Parathyroid adenoma (tissue), 2 donors: ENCODE results near the gene SCRT2.

ENCODE experiments used
- H2AFZ ChIP-seq: fragments of 300-600 bp; sonication (generic); one replicate; pipeline ENCODE4 v1.7.0; 2017; ENCODE audit warnings: antibody characterized with exemption, mild to moderate bottlenecking
- H3K27ac ChIP-seq: fragments of 300-600 bp; sonication (generic); one replicate; pipeline ENCODE4 v1.7.0; 2017
- H3K27me3 ChIP-seq: fragments of 300-600 bp; sonication (generic); one replicate; pipeline ENCODE4 v1.7.0; 2017; ENCODE audit warnings: low read length; ENCODE audit not compliant: control insufficient read depth, insufficient read depth
- H3K36me3 ChIP-seq: fragments of 300-600 bp; sonication (generic); one replicate; pipeline ENCODE4 v1.7.0; 2017; ENCODE audit warnings: low read length; ENCODE audit not compliant: control insufficient read depth, insufficient read depth
- H3K4me1 ChIP-seq: fragments of 300-600 bp; sonication (generic); one replicate; pipeline ENCODE4 v1.7.0; 2017; ENCODE audit warnings: control low read depth
- H3K4me2 ChIP-seq: fragments of 300-600 bp; sonication (generic); one replicate; pipeline ENCODE4 v1.7.0; 2017; ENCODE audit warnings: low read length
- H3K4me3 ChIP-seq: fragments of 300-600 bp; sonication (generic); one replicate; pipeline ENCODE4 v1.7.0; 2017; ENCODE audit warnings: low read depth, low read length
- H3K79me2 ChIP-seq: fragments of 300-600 bp; sonication (generic); one replicate; pipeline ENCODE4 v1.7.0; 2017; ENCODE audit warnings: control low read depth
- H3K9ac ChIP-seq: fragments of 300-600 bp; sonication (generic); one replicate; pipeline ENCODE4 v1.7.0; 2017; ENCODE audit warnings: mild to moderate bottlenecking
- H3K9me3 ChIP-seq: fragments of 300-600 bp; sonication (generic); one replicate; pipeline ENCODE4 v1.7.0; 2017; ENCODE audit warnings: low read length; ENCODE audit not compliant: control insufficient read depth
- CTCF ChIP-seq: fragments of 300-600 bp; sonication (generic); IDR thresholded peaks from one replicate; pipeline ENCODE4 v1.7.0; 2017; ENCODE audit warnings: antibody characterized with exemption, mild to moderate bottlenecking
- donor health status: primary hyperparathyroidism.

SCRT2 gene

GRCh38 chr20:669573-669972 is 6.0 kb downstream of the SCRT2 start:
- Histone ChIP-seq H3K4me3 (no peak overlapping the region), H3K9ac (no peak overlapping the region), H3K27me3 (no peaks in the 10 kb centered on the region), H3K9me3 (no peaks in the 10 kb centered on the region), H3K4me2 (no peak overlapping the region), H3K27ac (peak overlapping the region; percentile 96), H3K79me2 (peaks cover 26% of the 10 kb centered on the region), H3K4me1 (peaks cover 61% of the 10 kb centered on the region), H3K36me3 (no peaks in the 10 kb centered on the region), H2AFZ (no peak overlapping the region)
- TF ChIP-seq CTCF, result no peak

GRCh38 chr20:668638-669037 is 7.0 kb downstream of the SCRT2 start:
- no peaks in the 10 kb centered on the region for H3K9me3 ChIP-seq
- H3K27ac ChIP-seq, result no peak overlapping the region
- TF ChIP-seq CTCF, result no peak
- H3K79me2 ChIP-seq, result peaks cover 26% of the 10 kb centered on the region
- no peak overlapping the region for H3K4me2 ChIP-seq
- H3K9ac ChIP-seq, result no peak overlapping the region
- no peak overlapping the region for H2AFZ ChIP-seq
- H3K27me3 ChIP-seq, result no peaks in the 10 kb centered on the region
- H3K4me3 ChIP-seq, result no peak overlapping the region
- H3K36me3 ChIP-seq, result no peaks in the 10 kb centered on the region
- peaks cover 57% of the 10 kb centered on the region for H3K4me1 ChIP-seq

GRCh38 chr20:668050-668449 is 7.6 kb downstream of the SCRT2 start:
- Histone ChIP-seq H3K4me2 (no peak overlapping the region), H3K79me2 (peaks cover 26% of the 10 kb centered on the region), H3K36me3 (no peaks in the 10 kb centered on the region), H3K27ac (peak overlapping the region; percentile 8), H3K4me3 (no peak overlapping the region), H3K9ac (no peak overlapping the region), H3K4me1 (peaks cover 51% of the 10 kb centered on the region), H3K27me3 (peaks cover 4% of the 10 kb centered on the region), H2AFZ (no peak overlapping the region), H3K9me3 (no peaks in the 10 kb centered on the region)
- no peak for TF ChIP-seq CTCF

GRCh38 chr20:667351-668034 is 8.1 kb downstream of the SCRT2 start:
- H3K9ac ChIP-seq, result no peak overlapping the region
- H3K4me1 ChIP-seq, result peaks cover 48% of the 10 kb centered on the region
- no peaks in the 10 kb centered on the region for H3K9me3 ChIP-seq
- H3K4me2 ChIP-seq, result no peak overlapping the region
- H3K27ac ChIP-seq, result peak overlapping the region; percentile 43
- no peak overlapping the region for H3K4me3 ChIP-seq
- H3K36me3 ChIP-seq, result no peaks in the 10 kb centered on the region
- H3K79me2 ChIP-seq, result peaks cover 26% of the 10 kb centered on the region
- no peak overlapping the region for H2AFZ ChIP-seq
- H3K27me3 ChIP-seq, result peaks cover 10% of the 10 kb centered on the region
- TF ChIP-seq CTCF, result peak; percentile 87

- H3K9ac ChIP-seq, result no peak overlapping the region
- H3K4me1 ChIP-seq, result peaks cover 49% of the 10 kb centered on the region
- peaks cover 12% of the 10 kb centered on the region for H3K27me3 ChIP-seq
- H3K79me2 ChIP-seq, result peaks cover 26% of the 10 kb centered on the region
- no peak overlapping the region for H3K4me3 ChIP-seq
- TF ChIP-seq CTCF, result no peak
- no peaks in the 10 kb centered on the region for H3K36me3 ChIP-seq
- no peak overlapping the region for H3K4me2 ChIP-seq
- peak overlapping the region; percentile 43 for H3K27ac ChIP-seq
- H2AFZ ChIP-seq, result no peak overlapping the region
- no peaks in the 10 kb centered on the region for H3K9me3 ChIP-seq
Measured at GRCh38 chr20:666877-667276, 8.7 kb downstream of the SCRT2 start.
